NCI-H2196 treated with DMSO at 0.1 percent for 48 hours (cell line): ENCODE data around the gene MPV17L2.
"Not testable (repeated sequence)": the region's sequence is repeated elsewhere in the genome, so short reads cannot be mapped to it uniquely, and the experiment has no call there.

Source experiments
- DNase-seq: peaks from one replicate; lab custom pipeline; 2025; ENCODE audit not compliant: unreplicated experiment; lab: John Stamatoyannopoulos, UW

The MPV17L2 gene

GRCh38 chr19:18192673-18193387 is at the start of gene MPV17L2:
Gene MPV17L2, plus strand, starts transcription at chr19:18193218. Its CDS starts 64 bp downstream, at chr19:18193282.
- DNase-seq, result peak; percentile 99

GRCh38 chr19:18143902-18144301 is 49.1 kb upstream of the MPV17L2 start:
- DNase-seq, result no peak

GRCh38 chr19:18144361-18144760 is 48.7 kb upstream of the MPV17L2 start:
- DNase-seq, result no peak

GRCh38 chr19:18144906-18145305 is 48.1 kb upstream of the MPV17L2 start:
- no peak for DNase-seq

- DNase-seq, result no peak
These were observed 47.5 kb upstream of the MPV17L2 start for GRCh38 chr19:18145391-18145999.

GRCh38 chr19:18147396-18147795 is 45.6 kb upstream of the MPV17L2 start:
- no peak for DNase-seq

- DNase-seq, result no peak
These were observed 43.4 kb upstream of the MPV17L2 start for GRCh38 chr19:18149596-18149975.

GRCh38 chr19:18150776-18151624 is 42.0 kb upstream of the MPV17L2 start:
- no peak for DNase-seq

- peak; percentile 91 for DNase-seq
These were observed 40.6 kb upstream of the MPV17L2 start for GRCh38 chr19:18152442-18152816.

GRCh38 chr19:18152817-18153555 is 40.0 kb upstream of the MPV17L2 start, which contains the start of gene PIK3R2:
Gene PIK3R2, plus strand, starts transcription at chr19:18153163. Its CDS starts 2,717 bp downstream, at chr19:18155880.
- peak; percentile 97 for DNase-seq

- no peak for DNase-seq
These were observed 39.4 kb upstream of the MPV17L2 start for GRCh38 chr19:18153556-18154134.

GRCh38 chr19:18155095-18156087 is 37.6 kb upstream of the MPV17L2 start:
- DNase-seq, result no peak

- DNase-seq, result no peak
These were observed 36.8 kb upstream of the MPV17L2 start for GRCh38 chr19:18156268-18156667.

- DNase-seq, result peak; percentile 93
These were observed 36.1 kb upstream of the MPV17L2 start for GRCh38 chr19:18156841-18157464.

GRCh38 chr19:18157465-18158063 is 35.5 kb upstream of the MPV17L2 start:
- peak; percentile 89 for DNase-seq

GRCh38 chr19:18158467-18158866 is 34.6 kb upstream of the MPV17L2 start:
- no peak for DNase-seq

GRCh38 chr19:18159059-18159616 is 33.9 kb upstream of the MPV17L2 start:
- DNase-seq, result not testable (repeated sequence)

- DNase-seq, result no peak
These were observed 33.2 kb upstream of the MPV17L2 start for GRCh38 chr19:18159810-18160209.
